Adrenal gland (tissue), 12 donors: ENCODE results near the gene ENO1. TPM values are rescaled to one million over a fixed set of nuclear protein-coding genes. Genes with fewer than 3 reads are reported as not detected.
A peak's percentile ranks its signal among the peaks of the same experiment; 100 is the strongest.
"Not testable (repeated sequence)": the region's sequence is repeated elsewhere in the genome, so short reads cannot be mapped to it uniquely, and the experiment has no call there.

Source experiments
- DNase-seq, 7 donors: peaks; one replicate each; pipeline ENCODE4 v3.0.0-alpha.2; 2019 to 2020
- H3K27ac ChIP-seq, 5 donors: fragments of 200-600 bp; sonication (generic) in 4 of 5; 1 replicate in 3 of 5; 2 replicates in 2 of 5; pipeline versions ENCODE4 v1.5.1 to v1.8.0; 2016 to 2020; ENCODE audit warnings: mild to moderate bottlenecking in 1 of 5
- H3K27me3 ChIP-seq: fragments of 200-600 bp; 2 replicates; pipeline ENCODE4 v1.8.0; 2021
- H3K36me3 ChIP-seq, 2 donors: fragments of 200-600 bp; replicated peaks in 1 of 2; 1 replicate in 1 of 2; 2 replicates in 1 of 2; pipeline versions ENCODE4 v1.5.1 to v1.8.0; 2018 to 2022
- H3K4me1 ChIP-seq, 2 donors: fragments of 200-600 bp; replicated peaks in 1 of 2; 1 replicate in 1 of 2; 2 replicates in 1 of 2; pipeline versions ENCODE4 v1.5.1 to v1.8.0; 2018 to 2021
- H3K4me3 ChIP-seq, 4 donors: fragments of 200-600 bp; sonication (generic) in 3 of 4; one replicate each; pipeline ENCODE4 v1.5.1; 2016 to 2018
- H3K9me3 ChIP-seq, 3 donors: fragments of 200-600 bp; sonication (generic) in 1 of 3; replicated peaks in 1 of 3; 1 replicate in 2 of 3; 2 replicates in 1 of 3; pipeline versions ENCODE4 v1.5.1 to v1.8.0; 2016 to 2021
- CTCF ChIP-seq, 6 experiments: fragments of 450-650 bp in 4 of 6; fragments of 200-600 bp in 2 of 6; sonication (generic) in 1 of 6; IDR thresholded peaks; 1 replicate in 5 of 6; 2 replicates in 1 of 6; pipeline versions ENCODE4 v1.5.1 to v1.8.0; 2016 to 2021; ENCODE audit warnings: antibody characterized with exemption in 6 of 6, mild to moderate bottlenecking in 2 of 6, moderate library complexity in 1 of 6
- POLR2A ChIP-seq, 2 donors: fragments of 450-650 bp; IDR thresholded peaks; one replicate each; pipeline ENCODE4 v1.6.1; 2017; ENCODE audit warnings: antibody characterized with exemption in 2 of 2, mild to moderate bottlenecking in 2 of 2, moderate library complexity in 1 of 2
- WGBS, 4 donors: extraction: QIAGEN DNeasy Blood & Tissue Kit in 2 of 4; methylation state at CpG; one replicate each; pipeline versions ENCODE4 v1.1.5 to v1.1.7; 2013 to 2017; 5-methylcytosine and 5-hydroxymethylcytosine counted together
- intact Hi-C, 2 donors: fragments of 100-400 bp; cut with DNase I; formaldehyde crosslinking; loops; one replicate each; pipeline versions ENCODE4 v1.14.1 to v1.15.0; 2022 to 2023
- polyA plus RNA-seq, 3 donors: library from polyadenylated mRNA; stranded (reverse); fragments of 200-250 nt in 2 of 3; fragments of 350-450 nt in 1 of 3; fragmentation: Illumina TruSeq in 1 of 3; extraction: RNeasy Lipid Tissue Mini Kit (QIAGEN cat#74804) in 1 of 3; gene quantifications; one replicate each; pipeline ENCODE4 v1.2.3, GENCODE V29; 2013 to 2014
- total RNA-seq, 9 donors: library from RNA; depleted of rRNA in 4 of 9; stranded (reverse); fragments of >200 nt in 4 of 9; fragments of 120-200 nt in 1 of 9; fragmentation: NEBNext Ultra II Directional in 1 of 9; extraction: Animal tissue kit (Norgen Biotek cat#: 25700) in 1 of 9; gene quantifications; one replicate each; pipeline versions ENCODE4 v1.1.0 to v1.2.4, GENCODE V29; 2013 to 2023
- donor health status: healthy with polysubstance abuse.
- donor health status: Bipolar disorder and iron deficiency.
- donor health status: DM: yes; HTN: yes; CAD: no.
- donor health status: DM: no; HTN: no; CAD: no.
- donor health status: DM: no; HTN: no; CAD: no.
- donor health status: DM: yes; HTN: yes; CAD: no.

Gene ENO1
- total and polyA plus RNA-seq, 12 donors, result 142 to 819 (median 581) TPM

- no peak overlapping the region for H3K4me3 ChIP-seq
- peak overlapping the region in 3 of 5 donors; percentile 8 to 50 (median 49) for H3K27ac ChIP-seq
- DNase-seq, result peak in 3 of 7 donors; percentile 21 to 52 (median 39)
- WGBS, 4 donors, result 65 to 70% (median 67%) methylated on average over 8 to 10 of the region's 10 CpGs
- no peaks in the 10 kb centered on the region for H3K27me3 ChIP-seq
- TF ChIP-seq POLR2A (IDR thresholded peaks at IDR 0.05) (no peak), CTCF (IDR thresholded peaks at IDR 0.05) (no peak)
- H3K36me3 ChIP-seq, result no peaks in the 10 kb centered on the region
- H3K9me3 ChIP-seq, result no peaks in the 10 kb centered on the region
- intact Hi-C loops, result no loop called here
- peaks cover 0 to 12% of the 10 kb centered on the region in 2 donors for H3K4me1 ChIP-seq
Measured at GRCh38 chr1:8822373-8823294, 55.9 kb downstream of the ENO1 start.

GRCh38 chr1:8821084-8821483 lies 57.4 kb downstream of the ENO1 start:
- H3K4me3 ChIP-seq, result no peak overlapping the region
- H3K36me3 ChIP-seq, result no peaks in the 10 kb centered on the region
- no peaks in the 10 kb centered on the region for H3K9me3 ChIP-seq
- WGBS, 4 donors, result 48 to 67% (median 63%) methylated on average over 2 of the region's 2 CpGs
- DNase-seq, result peak in 1 of 7 donors; percentile 37
- H3K27me3 ChIP-seq, result no peaks in the 10 kb centered on the region
- intact Hi-C loops, result no loop called here
- peaks cover 9 to 17% of the 10 kb centered on the region in 2 donors for H3K4me1 ChIP-seq
- H3K27ac ChIP-seq, result no peak overlapping the region
- TF ChIP-seq CTCF (IDR thresholded peaks at IDR 0.05) (no peak), POLR2A (IDR thresholded peaks at IDR 0.05) (no peak)

GRCh38 chr1:8818789-8819188 lies 59.7 kb downstream of the ENO1 start:
- H3K27me3 ChIP-seq, H3K9me3 ChIP-seq, H3K36me3 ChIP-seq, intact Hi-C loops: not testable (repeated sequence)
- Histone ChIP-seq H3K27ac (peak overlapping the region in 3 of 5 donors; percentile 96 to 99 (median 99)), H3K4me3 (peak overlapping the region in 1 of 4 donors; percentile 68), H3K4me1 (peaks cover 30 to 38% of the 10 kb centered on the region in 2 donors)
- 74 to 82% (median 75%) methylated on average over 12 to 13 of the region's 13 CpGs for WGBS, 4 donors
- peak in 1 of 7 donors; percentile 50 for DNase-seq

GRCh38 chr1:8818325-8818775 lies 60.1 kb downstream of the ENO1 start:
- H3K4me3 ChIP-seq, result peak overlapping the region in 2 of 4 donors; percentile 4 to 68
- intact Hi-C loops, result no loop called here
- peak; percentile 64 to 89 (median 80) for DNase-seq
- 5 to 19% (median 10%) methylated on average over 3 to 4 of the region's 4 CpGs for WGBS, 4 donors
- H3K27me3 ChIP-seq, result no peaks in the 10 kb centered on the region
- no peak for TF ChIP-seq CTCF (IDR thresholded peaks at IDR 0.05)
- TF ChIP-seq POLR2A (IDR thresholded peaks at IDR 0.05), result no peak
- H3K27ac ChIP-seq, result peak overlapping the region; percentile 77 to 99 (median 96)
- H3K36me3 ChIP-seq, result no peaks in the 10 kb centered on the region
- peaks cover 31 to 42% of the 10 kb centered on the region in 2 donors for H3K4me1 ChIP-seq
- no peaks in the 10 kb centered on the region for H3K9me3 ChIP-seq
